GM18861 (cell line): Measurements from ENCODE around the gene RPUSD3.
"Not testable (repeated sequence)": the region's sequence is repeated elsewhere in the genome, so short reads cannot be mapped to it uniquely, and the experiment has no call there.

Experiments used
- ATAC-seq: cut with Tn5 transposase; IDR thresholded peaks from one replicate; pipeline ENCODE4 v1.9.1; 2021; ENCODE audit not compliant: unreplicated experiment

The RPUSD3 gene

GRCh38 chr3:9866639-9867038, 22.8 kb upstream of the RPUSD3 start:
- no peak for ATAC-seq

GRCh38 chr3:9865125-9865637, 21.4 kb upstream of the RPUSD3 start:
- ATAC-seq: not testable (repeated sequence)

GRCh38 chr3:9864200-9864927, 20.6 kb upstream of the RPUSD3 start:
- no peak for ATAC-seq

- ATAC-seq: no peak
These were observed 19.4 kb upstream of the RPUSD3 start for GRCh38 chr3:9863058-9863772.

GRCh38 chr3:9862391-9863057, 18.7 kb upstream of the RPUSD3 start:
- no peak for ATAC-seq

GRCh38 chr3:9861626-9862130, 17.9 kb upstream of the RPUSD3 start:
- ATAC-seq: no peak

- no peak for ATAC-seq
These were observed 17.4 kb upstream of the RPUSD3 start for GRCh38 chr3:9861201-9861600.

- ATAC-seq: no peak
These were observed 15.8 kb upstream of the RPUSD3 start for GRCh38 chr3:9859530-9860025.

- ATAC-seq: no peak
These were observed 11.8 kb upstream of the RPUSD3 start for GRCh38 chr3:9855594-9855993.

- ATAC-seq: not testable (repeated sequence)
These were observed 10.6 kb upstream of the RPUSD3 start for GRCh38 chr3:9854291-9854940.

- ATAC-seq: no peak
These were observed 8.7 kb upstream of the RPUSD3 start for GRCh38 chr3:9852528-9852927.

GRCh38 chr3:9851926-9852325, 8.1 kb upstream of the RPUSD3 start:
- ATAC-seq: not testable (repeated sequence)

GRCh38 chr3:9851383-9851782, 7.6 kb upstream of the RPUSD3 start:
- ATAC-seq: not testable (repeated sequence)

GRCh38 chr3:9848860-9849259, 5.1 kb upstream of the RPUSD3 start:
- not testable (repeated sequence) for ATAC-seq

- not testable (repeated sequence) for ATAC-seq
These were observed 4.1 kb upstream of the RPUSD3 start for GRCh38 chr3:9847870-9848269.

GRCh38 chr3:9846931-9847488, 3.2 kb upstream of the RPUSD3 start:
- no peak for ATAC-seq

- ATAC-seq: no peak
These were observed 2.4 kb upstream of the RPUSD3 start for GRCh38 chr3:9846231-9846630.

- ATAC-seq: no peak
These were observed 2.8 kb downstream of the RPUSD3 start for GRCh38 chr3:9841015-9841414.

GRCh38 chr3:9838856-9839255, 5.0 kb downstream of the RPUSD3 start:
- ATAC-seq: no peak
